K562 (cell line): ENCODE measurements around the gene PEX11B. TPM values are rescaled to one million over a fixed set of nuclear protein-coding genes. Genes with fewer than 3 reads are reported as not detected.
A peak's percentile ranks its signal among the peaks of the same experiment; 100 is the strongest.

ENCODE experiments used
- CHD2 ChIP-seq: IDR thresholded peaks from 2 replicates; pipeline ENCODE4 v1.6.1; 2011; ENCODE audit warnings: low read depth, low read length
- HCFC1 ChIP-seq: IDR thresholded peaks from 2 replicates; pipeline ENCODE4 v1.6.1; 2012; ENCODE audit warnings: low read depth, low read length, improper control_type of control experiment
- HEY1 ChIP-seq: fragments of 250-450 bp; sonication (Bioruptor Pico); IDR thresholded peaks from 2 replicates; pipeline ENCODE4 v1.5.0; 2020; ENCODE audit warnings: mild to moderate bottlenecking, moderate library complexity, borderline replicate concordance
- HOXB6 ChIP-seq: fragments of 250-450 bp; sonication (Bioruptor Pico); IDR thresholded peaks from 2 replicates; pipeline ENCODE4 v1.5.1; 2022; ENCODE audit warnings: mild to moderate bottlenecking, borderline replicate concordance
- LEF1 ChIP-seq: fragments of 450-650 bp; IDR thresholded peaks from 2 replicates; pipeline ENCODE4 v1.6.1; 2016; ENCODE audit warnings: mild to moderate bottlenecking
- NCOA6 ChIP-seq: fragments of 450-650 bp; IDR thresholded peaks from 2 replicates; pipeline ENCODE4 v1.6.1; 2017; ENCODE audit warnings: mild to moderate bottlenecking
- NFE2 ChIP-seq: IDR thresholded peaks from 2 replicates; pipeline ENCODE4 v1.6.1; 2014; ENCODE audit warnings: antibody characterized with exemption, low read depth
- NFIC ChIP-seq: fragments of 450-650 bp; IDR thresholded peaks from 2 replicates; pipeline ENCODE4 v1.6.1; 2017; ENCODE audit warnings: mild to moderate bottlenecking, inconsistent platforms
- POLR3A ChIP-seq: IDR thresholded peaks from 2 replicates; pipeline ENCODE4 v1.6.1; 2011; ENCODE audit warnings: borderline replicate concordance, mild to moderate bottlenecking, moderate library complexity; ENCODE audit not compliant: insufficient read length, insufficient read depth; ENCODE audit errors: extremely low read depth
- RHOXF2B ChIP-seq: fragments of 250-450 bp; sonication (Bioruptor Pico); conservative IDR thresholded peaks from 2 replicates; pipeline ENCODE4 v1.5.1; 2021
- SIRT6 ChIP-seq: IDR thresholded peaks from one replicate; pipeline ENCODE4 v1.6.1; 2012; ENCODE audit warnings: low read depth, mild to moderate bottlenecking, control low read depth, inconsistent platforms, low read length, moderate library complexity
- SMARCA4 ChIP-seq: fragments of 450-650 bp; IDR thresholded peaks from 2 replicates; pipeline ENCODE4 v1.6.1; 2016
- SP2 ChIP-seq: IDR thresholded peaks from 2 replicates; pipeline ENCODE4 v1.6.1; 2011; ENCODE audit warnings: mild to moderate bottlenecking, low read depth, low read length, moderate library complexity; ENCODE audit not compliant: poor library complexity, severe bottlenecking; ENCODE audit errors: extremely low read depth
- SRSF9 ChIP-seq: fragments of 200-400 bp; formaldehyde crosslinking; IDR thresholded peaks from 2 replicates; pipeline ENCODE4 v1.6.1; 2017; ENCODE audit warnings: low read depth, low read length, borderline replicate concordance
- TARDBP ChIP-seq: fragments of 450-650 bp; IDR thresholded peaks from 2 replicates; pipeline ENCODE4 v1.6.1; 2016
- UBTF ChIP-seq, 2 experiments: IDR thresholded peaks; 2 replicates each; pipeline ENCODE4 v1.6.1; 2012; ENCODE audit warnings: improper control_type of control experiment in 2 of 2, low read depth in 2 of 2, low read length in 2 of 2, borderline replicate concordance in 1 of 2
- ZNF282 ChIP-seq: sonication (generic); formaldehyde crosslinking; IDR thresholded peaks from 2 replicates; pipeline ENCODE4 v1.8.1; 2023; ENCODE audit warnings: missing genetic modification reagents
- ZNF444 ChIP-seq: fragments of 250-450 bp; sonication (Bioruptor Pico); IDR thresholded peaks from 2 replicates; pipeline ENCODE4 v1.4.0; 2020; ENCODE audit warnings: mild to moderate bottlenecking, moderate library complexity
- ZNF511 ChIP-seq: sonication (generic); formaldehyde crosslinking; IDR thresholded peaks from 2 replicates; pipeline ENCODE4 v1.8.0; 2022; ENCODE audit warnings: mild to moderate bottlenecking, missing genetic modification reagents
- ZNF589 ChIP-seq: fragments of 200-800 bp; sonication (Bioruptor generic); IDR thresholded peaks from 2 replicates; pipeline ENCODE4 v1.6.1; 2016; ENCODE audit warnings: low read depth, missing genetic modification characterization, missing compliant biosample characterization
- polyA plus RNA-seq, 8 experiments: library from polyadenylated mRNA; depleted of rRNA in 4 of 8; stranded (reverse) in 5 of 8; unstranded in 3 of 8; fragments of >200 nt; fragmentation: Nextera tagmentation in 2 of 8; fragmentation: Illumina TruSeq in 1 of 8; extraction: Ambion mirVana in 2 of 8; extraction: Trizol in 1 of 8; gene quantifications; 2 replicates each; pipeline versions ENCODE4 v1.2.1 to v1.2.3, GENCODE V29; 2011 to 2014; ENCODE audit warnings: inconsistent platforms in 1 of 8, missing spikeins in 1 of 8
- total RNA-seq, 7 experiments: library from RNA; depleted of rRNA in 6 of 7; stranded (reverse); fragments of >200 nt in 6 of 7; fragmentation: Illumina TruSeq in 2 of 7; extraction: Trizol in 2 of 7; gene quantifications; 2 replicates each; pipeline versions ENCODE4 v1.2.1 to v1.2.3, GENCODE V29; 2011 to 2021; ENCODE audit warnings: low replicate concordance in 1 of 7
- TF ChIP-seq, protein P1 (sequence below): fragments of 450-650 bp; IDR thresholded peaks from 2 replicates; pipeline ENCODE4 v1.6.1; 2017; ENCODE audit warnings: antibody characterized with exemption
- TF ChIP-seq, protein P2 (sequence below), 3 experiments: IDR thresholded peaks in 2 of 3; conservative IDR thresholded peaks in 1 of 3; 2 replicates each; pipeline ENCODE4 v1.5.1; 2011 to 2012; ENCODE audit warnings: low read length in 3 of 3, mild to moderate bottlenecking in 3 of 3, control low read depth in 2 of 3, improper control_type of control experiment in 1 of 3, inconsistent platforms in 1 of 3, low read depth in 1 of 3, mixed read lengths in 1 of 3, moderate library complexity in 1 of 3; ENCODE audit not compliant: insufficient read depth in 2 of 3

The PEX11B gene
- total and polyA plus RNA-seq, 9 of the 15 experiments (the other 6 are each of a cell fraction or from before 2014, with no cell fraction given), result 13.2 to 60.0 (median 21.7) TPM

- TF ChIP-seq SP2 (peak; percentile 17), NFIC (peak; percentile 74), ZNF589 (CRISPR knock-in tag) (0 out of 2 replicates have a peak, but pooled peaks have one; percentile 73), SIRT6 (no peak), SRSF9 (no peak), POLR3A (no peak), HOXB6 (no peak), UBTF (IDR thresholded peaks at IDR 0.05; ENCODE audit: borderline replicate concordance in 1 of 2, low read depth in 2 of 2, low read length in 2 of 2) (0 out of 4 replicates have a peak, but pooled peaks of 1 of the 2 experiments have one; percentile 35), ZNF282 (CRISPR knock-in tag) (no peak), SMARCA4 (no peak; the same call in none of the 2 replicates), LEF1 (0 out of 2 replicates have a peak, but pooled peaks have one; percentile 43), RHOXF2B (CRISPR knock-in tag) (no peak), NFE2 (no peak; the same call in 1 of the 2 replicates), TARDBP (0 out of 2 replicates have a peak, but pooled peaks have one; percentile 28), CHD2 (peak; percentile 80), ZNF511 (CRISPR knock-in tag) (peak; percentile 76; the same call in 1 of the 2 replicates), ZNF444 (no peak), HCFC1 (peak; percentile 70), NCOA6 (no peak), HEY1 (CRISPR knock-in tag) (no peak)
- TF ChIP-seq, protein P1, sequence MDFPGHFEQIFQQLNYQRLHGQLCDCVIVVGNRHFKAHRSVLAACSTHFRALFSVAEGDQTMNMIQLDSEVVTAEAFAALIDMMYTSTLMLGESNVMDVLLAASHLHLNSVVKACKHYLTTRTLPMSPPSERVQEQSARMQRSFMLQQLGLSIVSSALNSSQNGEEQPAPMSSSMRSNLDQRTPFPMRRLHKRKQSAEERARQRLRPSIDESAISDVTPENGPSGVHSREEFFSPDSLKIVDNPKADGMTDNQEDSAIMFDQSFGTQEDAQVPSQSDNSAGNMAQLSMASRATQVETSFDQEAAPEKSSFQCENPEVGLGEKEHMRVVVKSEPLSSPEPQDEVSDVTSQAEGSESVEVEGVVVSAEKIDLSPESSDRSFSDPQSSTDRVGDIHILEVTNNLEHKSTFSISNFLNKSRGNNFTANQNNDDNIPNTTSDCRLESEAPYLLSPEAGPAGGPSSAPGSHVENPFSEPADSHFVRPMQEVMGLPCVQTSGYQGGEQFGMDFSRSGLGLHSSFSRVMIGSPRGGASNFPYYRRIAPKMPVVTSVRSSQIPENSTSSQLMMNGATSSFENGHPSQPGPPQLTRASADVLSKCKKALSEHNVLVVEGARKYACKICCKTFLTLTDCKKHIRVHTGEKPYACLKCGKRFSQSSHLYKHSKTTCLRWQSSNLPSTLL, result no peak; the same call in 1 of the 2 replicates
- TF ChIP-seq, protein P2, sequence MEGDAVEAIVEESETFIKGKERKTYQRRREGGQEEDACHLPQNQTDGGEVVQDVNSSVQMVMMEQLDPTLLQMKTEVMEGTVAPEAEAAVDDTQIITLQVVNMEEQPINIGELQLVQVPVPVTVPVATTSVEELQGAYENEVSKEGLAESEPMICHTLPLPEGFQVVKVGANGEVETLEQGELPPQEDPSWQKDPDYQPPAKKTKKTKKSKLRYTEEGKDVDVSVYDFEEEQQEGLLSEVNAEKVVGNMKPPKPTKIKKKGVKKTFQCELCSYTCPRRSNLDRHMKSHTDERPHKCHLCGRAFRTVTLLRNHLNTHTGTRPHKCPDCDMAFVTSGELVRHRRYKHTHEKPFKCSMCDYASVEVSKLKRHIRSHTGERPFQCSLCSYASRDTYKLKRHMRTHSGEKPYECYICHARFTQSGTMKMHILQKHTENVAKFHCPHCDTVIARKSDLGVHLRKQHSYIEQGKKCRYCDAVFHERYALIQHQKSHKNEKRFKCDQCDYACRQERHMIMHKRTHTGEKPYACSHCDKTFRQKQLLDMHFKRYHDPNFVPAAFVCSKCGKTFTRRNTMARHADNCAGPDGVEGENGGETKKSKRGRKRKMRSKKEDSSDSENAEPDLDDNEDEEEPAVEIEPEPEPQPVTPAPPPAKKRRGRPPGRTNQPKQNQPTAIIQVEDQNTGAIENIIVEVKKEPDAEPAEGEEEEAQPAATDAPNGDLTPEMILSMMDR (IDR thresholded peaks at IDR 0.05 in 2 of 3, conservative IDR thresholded peaks at IDR 0.05 in 1 of 3; ENCODE audit: insufficient read depth in 2 of 3, low read depth in 1 of 3, low read length in 3 of 3), result peak; percentile 49 to 78 (median 49)
Measured at GRCh38 chr1:145927063-145927886, 8.8 kb upstream of the PEX11B start, which contains the start of gene RBM8A (continued).
